ENCODE data around the gene NACAD.

Gene NACAD

GRCh38 chr7:45031829-45032228, 56.9 kb downstream of the NACAD start:
- no peak overlapping the region for H3K4me3 ChIP-seq
- peak overlapping the region in 3 of 21 experiments; percentile 12 to 51 (median 41) for H3K27ac ChIP-seq

All from skin epidermis (tissue), 12 donors.